OCI-LY7 (cell line): ENCODE results near the gene UFSP1.

Source experiments
- CTCF ChIP-seq: fragments of 200-600 bp; sonication (generic); conservative IDR thresholded peaks from 2 replicates; pipeline ENCODE4 v1.5.1; 2014; ENCODE audit warnings: mild to moderate bottlenecking, antibody characterized with exemption, low read length, moderate library complexity, mixed read lengths
- EZH2phosphoT487 ChIP-seq: fragments of 200-600 bp; sonication (generic); IDR thresholded peaks from 2 replicates; pipeline ENCODE4 v1.6.1; 2018; ENCODE audit warnings: low read depth, borderline replicate concordance, mild to moderate bottlenecking, mixed run types, antibody characterized with exemption, low read length, moderate library complexity, mixed read lengths

GRCh38 chr7:100866729-100867039 lies 22.8 kb downstream of the UFSP1 start:
- no peak for TF ChIP-seq CTCF
- no peak for TF ChIP-seq EZH2phosphoT487
